ENCODE results near the gene TIAL1.

DNA sequence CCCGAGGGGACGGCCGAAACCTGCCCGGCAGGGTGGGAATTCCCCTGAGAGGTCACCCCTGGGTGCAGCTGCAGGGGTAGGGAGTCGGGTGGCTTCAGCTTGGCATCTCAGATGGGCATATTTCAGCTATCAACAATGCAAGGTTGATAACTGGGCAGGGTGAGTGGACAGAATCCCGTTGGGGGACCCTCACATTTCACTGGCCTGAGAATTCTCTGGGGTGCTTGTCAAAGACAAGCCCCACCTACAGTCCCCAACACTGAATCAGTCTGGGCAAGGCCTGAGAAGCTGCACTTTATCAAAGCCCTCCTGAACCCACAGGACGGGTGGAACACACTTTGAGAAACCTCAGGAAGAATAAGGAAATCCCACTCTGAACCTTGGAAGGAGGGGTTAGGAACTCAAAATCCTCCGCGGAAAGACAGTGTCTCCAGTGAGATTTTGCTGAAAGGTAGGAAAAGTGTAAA, 57.4 kb downstream of the TIAL1 start:
- TF ChIP-seq, protein P1, sequence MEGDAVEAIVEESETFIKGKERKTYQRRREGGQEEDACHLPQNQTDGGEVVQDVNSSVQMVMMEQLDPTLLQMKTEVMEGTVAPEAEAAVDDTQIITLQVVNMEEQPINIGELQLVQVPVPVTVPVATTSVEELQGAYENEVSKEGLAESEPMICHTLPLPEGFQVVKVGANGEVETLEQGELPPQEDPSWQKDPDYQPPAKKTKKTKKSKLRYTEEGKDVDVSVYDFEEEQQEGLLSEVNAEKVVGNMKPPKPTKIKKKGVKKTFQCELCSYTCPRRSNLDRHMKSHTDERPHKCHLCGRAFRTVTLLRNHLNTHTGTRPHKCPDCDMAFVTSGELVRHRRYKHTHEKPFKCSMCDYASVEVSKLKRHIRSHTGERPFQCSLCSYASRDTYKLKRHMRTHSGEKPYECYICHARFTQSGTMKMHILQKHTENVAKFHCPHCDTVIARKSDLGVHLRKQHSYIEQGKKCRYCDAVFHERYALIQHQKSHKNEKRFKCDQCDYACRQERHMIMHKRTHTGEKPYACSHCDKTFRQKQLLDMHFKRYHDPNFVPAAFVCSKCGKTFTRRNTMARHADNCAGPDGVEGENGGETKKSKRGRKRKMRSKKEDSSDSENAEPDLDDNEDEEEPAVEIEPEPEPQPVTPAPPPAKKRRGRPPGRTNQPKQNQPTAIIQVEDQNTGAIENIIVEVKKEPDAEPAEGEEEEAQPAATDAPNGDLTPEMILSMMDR (conservative IDR thresholded peaks at IDR 0.05): no peak
- no peak for TF ChIP-seq ZFX (IDR thresholded peaks at IDR 0.05)

Data from C4-2B (cell line).